Skin of body (tissue), 2 donors: Measurements from ENCODE around the gene TUBA4B. TPM values are rescaled to one million over a fixed set of nuclear protein-coding genes. Genes with fewer than 3 reads are reported as not detected.
"Not testable (repeated sequence)": the region's sequence is repeated elsewhere in the genome, so short reads cannot be mapped to it uniquely, and the experiment has no call there.

ENCODE experiments used
- DNase-seq: peaks from one replicate; lab custom pipeline; 2025; lab: John Stamatoyannopoulos, UW
- total RNA-seq: library from RNA; depleted of rRNA; stranded (reverse); fragments of >200 nt; gene quantifications from one replicate; pipeline ENCODE4 v1.2.3, GENCODE V29; 2014

Gene TUBA4B
- total RNA-seq, 1 donor from 2014 or later, result not detected

DNA sequence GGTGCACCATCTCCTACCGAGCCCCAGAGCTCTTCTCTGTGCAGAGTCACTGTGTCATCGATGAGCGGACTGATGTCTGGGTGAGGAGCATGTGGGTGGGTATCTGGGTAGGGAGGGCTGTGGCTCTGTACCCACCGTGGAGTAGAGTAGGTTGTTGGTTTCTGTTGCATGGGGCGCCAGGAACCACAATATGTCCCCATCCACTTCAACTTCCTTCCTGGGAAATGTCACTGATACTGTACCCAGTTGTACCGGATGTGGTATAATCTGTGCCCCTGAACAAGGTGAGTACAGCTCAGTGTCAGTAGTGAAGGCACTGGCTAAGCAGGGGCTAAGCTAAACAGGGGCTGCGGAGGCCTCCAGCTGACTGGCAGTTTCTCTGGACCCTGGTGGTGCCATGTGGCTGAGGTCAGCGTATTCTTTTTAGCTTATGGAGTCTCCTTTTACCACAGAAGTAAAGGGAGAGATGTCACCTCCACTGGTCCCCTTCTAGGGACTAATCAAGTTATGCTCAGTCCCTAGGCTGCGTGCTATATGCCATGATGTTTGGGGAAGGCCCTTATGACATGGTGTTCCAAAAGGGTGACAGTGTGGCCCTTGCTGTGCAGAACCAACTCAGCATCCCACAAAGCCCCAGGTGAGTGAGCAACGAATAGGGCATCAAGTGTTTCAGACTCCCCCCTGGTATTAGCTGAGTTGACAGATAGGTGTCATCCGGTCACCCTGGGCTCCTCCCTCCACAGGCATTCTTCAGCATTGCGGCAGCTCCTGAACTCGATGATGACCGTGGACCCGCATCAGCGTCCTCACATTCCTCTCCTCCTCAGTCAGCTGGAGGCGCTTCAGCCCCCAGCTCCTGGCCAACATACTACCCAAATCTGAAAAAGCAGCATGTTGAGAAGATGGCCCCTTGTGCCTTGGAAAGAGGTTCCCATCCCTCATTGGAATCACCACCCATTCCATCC is 5.1 kb upstream of the TUBA4B start:
- no peak for DNase-seq

GRCh38 chr2:219248845-219249202 is 4.2 kb upstream of the TUBA4B start:
- DNase-seq, result no peak

- DNase-seq, result peak; percentile 48
Measured at GRCh38 chr2:219249203-219249980, 3.7 kb upstream of the TUBA4B start.

DNA sequence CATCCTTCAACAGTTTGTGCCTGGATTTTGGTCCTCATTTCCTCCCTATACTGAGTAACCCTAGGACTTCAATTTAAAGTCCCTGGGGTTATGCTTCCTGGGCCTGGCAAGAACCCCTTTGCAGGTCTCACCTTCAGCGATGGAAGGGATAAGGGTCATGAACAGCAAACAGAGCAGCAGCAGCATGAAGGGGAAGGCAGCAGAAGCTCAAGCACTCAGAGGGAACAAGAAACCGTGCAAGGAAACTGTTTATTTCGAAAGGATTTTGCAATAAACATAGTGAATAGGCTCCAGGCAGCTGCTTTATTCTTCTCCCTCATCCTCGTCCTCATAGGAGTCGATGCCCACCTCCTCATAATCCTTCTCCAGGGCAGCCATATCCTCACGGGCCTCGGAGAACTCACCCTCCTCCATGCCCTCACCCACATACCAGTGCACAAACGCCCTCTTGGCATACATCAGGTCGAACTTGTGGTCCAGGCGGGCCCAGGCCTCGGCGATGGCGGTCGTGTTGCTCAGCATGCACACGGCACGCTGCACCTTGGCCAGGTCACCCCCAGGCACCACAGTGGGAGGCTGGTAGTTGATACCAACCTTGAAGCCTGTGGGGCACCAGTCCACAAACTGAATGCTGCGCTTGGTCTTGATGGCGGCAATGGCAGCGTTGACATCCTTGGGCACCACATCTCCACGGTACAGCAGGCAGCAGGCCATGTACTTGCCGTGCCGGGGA is 2.8 kb upstream of the TUBA4B start:
- no peak for DNase-seq

GRCh38 chr2:219251656-219252055 is 1.4 kb upstream of the TUBA4B start:
- no peak for DNase-seq

- no peak for DNase-seq
Measured at GRCh38 chr2:219252084-219252483, 959 bp upstream of the TUBA4B start.

- no peak for DNase-seq
Measured at GRCh38 chr2:219252570-219252899, 508 bp upstream of the TUBA4B start.

DNA sequence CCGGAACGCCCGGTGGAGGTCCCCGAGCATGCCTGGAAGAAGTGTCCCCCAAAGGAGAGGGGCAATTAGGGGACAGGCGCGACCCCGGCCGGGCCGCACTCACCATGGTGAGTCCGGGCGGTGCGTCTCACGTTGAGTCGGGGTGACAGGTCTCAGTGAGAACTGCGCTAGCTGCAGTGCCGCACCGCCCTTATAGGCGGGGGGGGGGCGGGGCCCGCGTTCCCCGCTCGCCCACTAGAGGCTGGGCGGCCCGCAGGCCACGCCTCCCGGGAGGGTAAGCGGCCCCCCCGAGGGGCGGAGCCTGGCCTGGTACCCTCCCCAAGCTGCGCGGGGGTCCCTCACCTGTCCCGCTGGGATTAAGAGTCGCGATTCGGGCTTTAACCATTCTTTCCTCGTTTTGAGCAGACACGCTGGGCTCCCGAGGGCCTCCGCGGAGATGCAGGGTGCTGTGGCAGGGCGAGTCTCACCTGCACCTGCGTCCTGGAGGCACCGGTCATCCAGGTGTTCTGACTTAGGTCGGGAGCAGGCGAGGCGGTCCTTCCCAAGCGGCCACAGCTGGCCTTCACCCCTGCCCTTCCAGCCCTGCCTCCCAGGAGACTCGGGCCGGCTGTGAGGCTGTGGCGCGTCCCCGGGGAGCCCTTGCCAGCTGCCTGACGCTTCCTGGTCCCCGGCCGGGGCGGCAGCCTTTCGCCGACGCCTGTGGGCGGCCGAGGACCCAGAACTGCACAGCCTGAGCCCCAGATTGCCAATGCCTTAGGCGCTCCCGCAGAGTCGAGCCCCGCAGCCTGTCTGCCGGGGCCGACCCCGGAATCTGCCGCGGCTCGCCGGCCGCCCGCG is 928 bp downstream of the TUBA4B start, which contains the start of gene TUBA4A:
TSS of gene TUBA4A (minus strand) at position 166 of the 837 bp plus-strand sequence. CDS start at position 106, 60 bp downstream.
- DNase-seq, result no peak

DNA sequence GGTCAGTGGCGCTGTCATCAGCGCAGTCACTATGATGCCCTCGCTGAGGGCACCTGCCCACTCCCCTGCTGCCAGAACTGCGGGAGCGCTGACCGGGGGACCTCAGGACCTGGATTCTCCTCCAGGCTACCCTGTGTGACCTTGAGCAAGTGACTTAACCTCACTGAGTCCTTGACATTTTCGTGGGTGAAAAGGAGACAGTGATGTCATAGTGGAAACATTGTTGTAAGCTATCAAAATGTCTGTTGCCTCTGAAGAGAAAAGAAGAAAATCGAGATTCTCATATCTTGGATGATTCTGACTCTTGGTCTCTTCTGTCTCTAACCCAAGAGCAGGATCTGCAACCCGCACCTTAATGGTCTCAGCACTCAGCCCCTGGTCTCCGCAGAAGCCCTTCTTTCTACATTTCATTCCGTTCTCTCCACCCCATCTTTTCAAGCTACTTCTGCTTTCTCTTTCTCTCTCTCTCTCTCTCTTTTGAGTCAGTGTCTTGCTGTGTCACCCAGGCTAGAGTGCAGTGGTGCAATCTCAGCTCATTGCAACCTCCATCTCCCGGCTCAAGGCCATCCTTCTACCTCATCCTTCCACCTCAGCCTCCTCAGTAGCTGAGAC is 1.7 kb downstream of the TUBA4B start:
- no peak for DNase-seq

- DNase-seq, result not testable (repeated sequence)
Measured at GRCh38 chr2:219258942-219259341, 5.9 kb downstream of the TUBA4B start.

- DNase-seq, result no peak
Measured at GRCh38 chr2:219261024-219261855, 8.2 kb downstream of the TUBA4B start.

DNA sequence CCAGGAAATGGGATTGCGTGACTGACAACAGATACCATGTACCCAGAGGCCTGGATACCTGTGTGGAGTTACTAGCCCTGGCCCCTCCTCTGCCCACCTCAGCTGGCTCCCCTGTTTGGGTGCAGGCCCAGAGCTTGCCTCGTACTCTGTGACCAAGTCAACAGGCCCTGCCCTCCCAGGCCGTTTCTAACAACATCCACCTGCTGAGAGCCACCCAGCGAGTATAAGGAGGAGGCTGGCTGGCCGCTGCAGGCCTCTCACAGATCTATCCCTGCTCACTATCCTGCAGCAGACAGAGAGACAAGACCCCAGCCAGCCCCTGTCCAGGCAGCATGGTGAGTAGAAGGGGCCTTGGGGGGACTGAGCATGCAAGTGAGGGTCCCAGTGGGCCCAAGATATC is 13.2 kb downstream of the TUBA4B start:
- no peak for DNase-seq

DNA sequence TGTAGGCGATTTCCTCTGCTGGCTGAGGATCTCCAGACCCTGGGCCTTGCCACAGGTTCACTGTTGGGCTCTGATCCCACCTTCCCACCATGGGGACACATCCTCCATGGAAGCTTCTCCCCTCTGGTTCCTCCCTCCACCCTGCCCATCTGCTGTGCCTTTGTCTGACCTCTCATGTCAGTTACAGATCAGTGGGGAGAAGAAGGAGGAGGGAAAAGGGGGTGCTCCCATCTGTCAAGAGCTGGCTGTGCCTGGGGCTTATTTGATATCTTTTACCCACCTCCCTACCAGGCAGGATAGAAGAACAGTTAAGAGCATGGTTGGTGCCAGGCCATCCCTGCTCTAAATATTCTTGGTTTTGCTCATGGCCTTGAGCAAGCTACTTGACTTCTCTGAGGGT is 13.8 kb downstream of the TUBA4B start:
- no peak for DNase-seq

- DNase-seq, result no peak
Measured at GRCh38 chr2:219268294-219268693, 15.3 kb downstream of the TUBA4B start.

DNA sequence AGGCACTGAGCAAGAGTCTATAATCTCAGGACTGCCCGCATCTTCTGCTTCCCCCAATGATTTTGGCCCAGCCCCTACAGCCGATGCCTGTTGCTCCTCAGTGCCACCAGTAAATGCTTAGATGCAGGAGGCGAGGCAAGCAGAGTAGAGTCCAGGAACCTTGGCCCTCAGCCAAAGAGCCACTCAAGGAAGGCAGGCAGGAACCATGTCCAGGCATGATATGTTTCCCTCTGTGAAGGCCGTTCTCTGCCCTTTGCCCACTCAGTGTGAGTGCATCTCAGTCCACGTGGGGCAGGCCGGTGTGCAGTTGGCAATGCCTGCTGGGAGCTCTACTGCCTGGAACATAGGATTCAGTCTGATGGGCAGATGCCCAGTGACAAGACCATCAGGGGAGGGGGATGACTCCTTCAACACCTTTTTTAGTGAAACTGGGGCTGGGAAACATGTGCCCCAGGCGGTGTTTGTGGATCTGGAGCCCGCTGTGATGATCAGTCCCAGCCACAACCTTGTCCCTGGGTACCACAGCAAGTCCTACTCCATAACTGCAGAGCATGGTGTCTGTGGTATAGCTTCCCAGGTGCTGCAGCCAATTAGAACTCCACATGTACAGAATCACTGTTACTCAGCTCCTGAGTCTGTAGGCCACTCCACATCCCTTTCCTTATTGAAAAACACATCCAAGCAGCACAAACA is 16.5 kb downstream of the TUBA4B start:
- no peak for DNase-seq

GRCh38 chr2:219270055-219270372 is 17.0 kb downstream of the TUBA4B start:
- DNase-seq, result no peak

DNA sequence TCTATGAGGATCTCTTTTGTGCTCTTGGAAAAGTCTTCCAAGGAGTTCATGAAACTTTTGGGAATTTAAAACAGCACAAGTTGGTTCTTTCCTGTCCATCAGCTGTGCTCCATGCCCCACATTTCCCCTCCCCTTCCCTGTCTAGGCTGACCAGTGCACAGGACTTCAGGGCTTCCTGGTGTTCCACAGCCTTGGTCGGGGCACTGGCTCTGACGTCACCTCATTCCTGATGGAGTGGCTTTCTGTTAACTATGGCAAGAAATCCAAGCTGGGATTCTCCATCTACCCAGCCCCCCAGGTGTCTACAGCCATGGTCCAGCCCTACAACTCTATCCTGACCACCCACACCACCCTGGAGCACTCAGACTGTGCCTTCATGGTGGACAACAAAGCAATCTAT is 18.0 kb downstream of the TUBA4B start:
- DNase-seq, result no peak

DNA sequence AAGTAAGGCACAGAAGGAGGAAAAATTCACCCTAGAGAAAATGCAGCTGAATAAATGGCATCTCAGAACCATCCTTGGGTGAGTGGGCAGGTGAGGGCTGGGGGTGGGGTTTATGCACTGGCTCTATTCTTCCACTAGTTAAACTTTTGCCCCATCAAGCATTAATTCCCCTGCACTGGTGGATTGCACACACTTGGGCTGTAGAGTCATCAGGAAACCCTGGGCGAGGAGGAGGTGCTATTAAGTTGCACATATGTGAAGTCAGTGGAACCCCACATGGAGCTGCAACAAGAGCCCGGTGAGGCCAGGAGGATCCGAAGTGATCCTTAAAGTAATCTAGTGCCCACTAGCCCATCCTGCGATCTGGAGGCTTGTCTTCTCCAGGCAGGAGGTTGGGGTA is 19.3 kb downstream of the TUBA4B start:
- DNase-seq, result no peak

- DNase-seq, result no peak
Measured at GRCh38 chr2:219272995-219273394, 20.0 kb downstream of the TUBA4B start.
